ENCODE results near the gene WNK1.
"Not testable (repeated sequence)": the region's sequence is repeated elsewhere in the genome, so short reads cannot be mapped to it uniquely, and the experiment has no call there.

WNK1 gene

GRCh38 chr12:779745-780734 lies 27.7 kb downstream of the WNK1 start:
- DNase-seq, result no peak

DNA sequence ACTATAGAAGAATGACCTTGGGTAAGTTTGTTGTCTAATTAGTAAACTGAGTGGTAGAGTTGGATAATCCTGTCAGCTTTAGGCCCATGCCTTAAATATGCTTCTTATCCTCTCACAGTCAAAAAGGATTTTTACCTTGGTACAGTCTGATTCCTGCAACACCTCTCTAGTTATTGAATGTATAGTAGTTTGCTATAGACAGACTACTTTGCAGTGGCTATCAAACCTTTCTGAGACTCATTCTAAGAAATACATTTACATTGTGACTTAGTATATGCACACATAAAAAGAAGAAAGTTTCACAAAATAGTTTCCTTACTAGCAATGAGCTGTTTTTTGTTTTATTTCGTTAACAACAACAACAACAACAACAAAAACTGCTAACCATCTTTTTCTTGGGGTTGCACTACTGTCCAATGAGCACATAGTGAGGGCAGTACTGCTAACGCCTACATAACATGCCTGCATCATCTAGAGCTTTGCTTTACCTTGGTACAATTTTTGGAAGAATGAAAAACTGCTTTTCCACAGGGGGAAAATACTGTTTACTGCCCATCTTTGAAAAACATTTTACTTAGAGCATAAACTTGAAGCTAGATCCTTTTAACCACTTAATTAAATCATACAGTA lies 28.5 kb downstream of the WNK1 start:
- no peak for DNase-seq

GRCh38 chr12:785706-786105 lies 33.3 kb downstream of the WNK1 start:
- no peak for DNase-seq

- no peak for DNase-seq
Observed at GRCh38 chr12:788288-788687, 35.9 kb downstream of the WNK1 start.

- DNase-seq, result not testable (repeated sequence)
Observed at GRCh38 chr12:788762-789161, 36.4 kb downstream of the WNK1 start.

DNA sequence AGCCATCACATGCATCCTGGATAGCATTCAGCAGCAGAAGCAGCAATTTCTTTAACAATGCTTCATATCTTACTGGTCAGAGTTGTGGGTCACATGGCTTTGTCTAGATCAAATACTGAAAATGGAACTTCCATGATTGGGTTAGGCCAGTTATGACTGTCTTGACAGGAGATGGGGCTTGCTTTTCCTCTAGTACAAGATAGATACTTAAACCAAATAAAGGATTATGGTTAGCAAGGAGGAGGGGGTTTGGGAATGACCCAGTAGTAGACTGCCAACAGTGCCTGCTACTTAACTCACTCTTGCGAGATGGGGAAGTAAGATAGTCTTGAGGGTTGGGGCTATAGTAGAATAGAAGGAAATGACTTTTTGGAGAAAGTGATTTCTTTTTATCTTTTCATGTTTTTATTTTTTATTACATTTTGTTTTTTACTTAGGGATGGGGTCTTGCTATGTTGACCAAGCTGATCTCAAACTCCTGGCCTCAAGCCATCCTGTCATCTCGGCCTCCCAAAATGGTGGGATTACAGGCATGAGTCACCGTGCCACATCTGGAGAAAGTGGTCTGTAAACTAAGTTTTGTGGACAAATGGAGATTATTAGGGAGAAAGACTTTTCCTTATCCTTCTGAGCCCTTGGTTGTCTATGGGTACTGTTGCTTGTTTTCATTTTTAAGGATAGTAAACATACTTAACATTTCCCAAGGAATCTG lies 37.6 kb downstream of the WNK1 start:
- DNase-seq, result no peak

GRCh38 chr12:790608-791007 lies 38.2 kb downstream of the WNK1 start:
- no peak for DNase-seq

- DNase-seq, result no peak
Observed at GRCh38 chr12:793037-793436, 40.7 kb downstream of the WNK1 start.

- DNase-seq, result no peak
Observed at GRCh38 chr12:793711-794110, 41.3 kb downstream of the WNK1 start.

DNA sequence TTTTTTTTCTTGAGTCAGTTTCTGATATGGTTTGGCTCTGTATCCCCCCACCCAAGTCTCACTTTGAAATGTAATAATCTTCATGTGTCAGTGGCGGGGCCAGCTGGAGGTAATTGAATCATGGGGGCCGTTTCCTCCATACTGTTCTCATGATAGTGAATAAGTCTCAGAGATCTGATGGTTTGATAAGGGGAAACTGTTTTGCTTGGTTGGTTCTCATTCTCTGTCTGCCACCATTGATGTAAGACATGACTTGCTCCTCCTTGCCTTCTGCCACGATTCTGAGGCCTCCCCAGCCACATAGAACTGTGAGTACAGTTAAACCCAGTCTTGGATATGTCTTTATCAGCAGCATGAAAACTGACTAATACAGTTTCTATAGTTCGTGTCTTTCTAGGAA lies 42.9 kb downstream of the WNK1 start:
- DNase-seq, result peak; percentile 77

DNA sequence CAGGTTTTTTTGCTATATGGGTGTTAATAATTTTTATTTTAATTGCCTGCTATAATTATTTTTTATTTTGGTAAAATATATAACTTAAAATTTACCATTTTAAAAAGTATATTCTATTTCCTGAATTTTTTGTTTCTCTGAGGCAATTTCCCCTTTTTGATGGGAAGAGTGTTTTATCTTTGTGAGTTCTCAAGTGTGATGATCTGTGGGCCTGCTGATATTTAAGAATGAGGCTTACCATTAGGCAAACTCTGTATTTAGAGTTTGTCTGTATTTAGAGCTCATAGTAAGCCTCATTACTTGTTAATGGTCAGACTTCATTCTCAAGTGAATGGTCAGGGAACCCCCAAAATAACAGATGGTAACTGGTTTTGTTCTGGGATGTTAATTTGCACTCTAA lies 48.0 kb downstream of the WNK1 start:
- no peak for DNase-seq

DNA sequence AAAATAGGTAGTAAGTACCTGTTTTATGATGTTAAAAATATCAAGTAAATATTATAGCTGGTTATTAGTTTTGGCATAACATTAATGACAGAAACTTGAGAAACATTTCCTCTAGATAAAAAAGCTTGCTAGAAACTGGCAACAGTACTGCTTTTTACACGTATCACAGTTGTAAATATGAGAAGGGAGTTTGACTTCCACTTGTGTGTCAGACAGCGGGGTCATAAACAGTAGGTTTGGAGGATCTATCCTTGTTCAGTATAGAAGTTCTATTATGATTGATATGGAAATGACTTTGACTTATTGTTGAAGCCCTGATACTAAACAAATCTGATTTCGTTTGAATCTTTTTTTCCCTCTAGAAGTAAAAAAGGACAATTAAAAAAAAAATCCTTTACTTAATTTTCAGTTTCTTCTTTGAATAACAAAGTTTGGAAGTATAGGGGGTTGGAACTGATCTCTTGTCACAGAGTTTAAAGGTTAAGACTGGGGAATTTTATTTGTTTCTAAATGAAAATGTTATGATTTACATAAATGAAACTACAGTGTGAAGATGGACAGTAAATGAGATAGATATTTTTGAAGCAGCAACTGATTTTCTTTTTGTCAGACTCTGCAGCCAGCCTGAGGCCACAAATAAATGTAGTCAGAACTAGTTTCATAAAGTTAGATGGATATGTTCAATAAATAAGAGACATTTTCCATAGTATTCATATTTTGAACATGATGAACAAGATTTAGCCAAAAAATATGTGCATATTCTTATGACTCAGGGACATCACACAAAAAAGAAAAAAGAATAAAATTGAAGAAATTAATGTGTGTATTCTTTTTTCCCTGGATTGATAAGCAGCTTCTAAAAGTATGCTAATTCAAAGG lies 50.1 kb downstream of the WNK1 start:
- no peak for DNase-seq

DNA sequence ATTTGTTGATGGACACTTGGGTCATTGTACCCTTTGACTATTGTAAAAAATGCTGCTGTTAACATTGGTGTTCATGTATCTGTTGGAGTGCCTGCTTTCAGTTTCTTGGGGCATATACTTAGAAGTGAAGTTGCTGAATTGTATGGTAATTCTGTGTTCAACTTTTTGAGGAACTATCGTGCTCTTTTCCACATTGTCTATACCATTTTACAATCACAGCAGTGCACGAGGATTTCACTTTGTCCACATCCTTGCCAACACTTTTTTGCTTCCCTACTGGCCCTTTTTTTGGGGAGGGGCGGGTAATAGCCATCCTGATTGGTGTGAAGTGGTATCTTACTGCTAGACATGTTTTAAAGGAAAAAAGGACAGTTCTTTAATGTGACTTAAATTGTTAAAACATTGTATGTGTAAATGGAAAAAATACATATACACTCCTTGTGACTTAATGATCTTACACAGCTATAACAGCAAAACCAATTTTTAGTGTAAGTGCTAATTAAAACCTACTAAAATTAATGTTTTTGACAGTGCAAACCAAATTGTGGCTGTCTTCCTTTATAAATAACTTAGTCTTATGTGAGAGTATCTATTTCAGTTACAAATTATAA lies 52.7 kb downstream of the WNK1 start:
- no peak for DNase-seq

DNA sequence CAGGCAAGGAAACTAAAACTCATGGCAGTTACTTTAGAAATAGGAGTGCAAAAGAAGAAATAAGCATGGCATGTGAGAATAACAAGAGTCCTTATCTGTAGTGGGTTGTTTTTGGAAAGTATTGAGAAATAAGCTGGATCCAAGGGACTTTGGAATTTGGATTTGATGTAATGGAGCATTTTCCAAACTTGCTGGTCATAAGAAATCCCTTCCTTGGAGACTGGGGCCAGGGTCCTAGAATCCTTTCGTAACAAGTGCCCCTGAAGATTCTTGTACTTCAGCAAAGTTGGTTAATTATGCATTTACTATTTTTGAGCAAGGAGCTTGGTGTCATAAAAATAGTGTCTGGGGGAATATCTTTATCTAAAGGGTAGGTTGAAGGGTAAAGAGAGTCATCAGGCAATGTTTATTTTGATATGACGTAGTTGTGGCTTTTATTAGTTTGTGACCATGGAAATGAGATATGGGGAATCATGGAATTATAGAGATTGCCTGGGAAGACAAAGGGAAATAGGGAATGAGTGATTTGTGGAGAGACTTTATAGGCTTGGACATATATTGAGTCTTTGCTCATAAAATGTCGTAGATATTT lies 53.9 kb downstream of the WNK1 start:
- no peak for DNase-seq

- DNase-seq, result no peak
Observed at GRCh38 chr12:807041-807735, 54.8 kb downstream of the WNK1 start.

DNA sequence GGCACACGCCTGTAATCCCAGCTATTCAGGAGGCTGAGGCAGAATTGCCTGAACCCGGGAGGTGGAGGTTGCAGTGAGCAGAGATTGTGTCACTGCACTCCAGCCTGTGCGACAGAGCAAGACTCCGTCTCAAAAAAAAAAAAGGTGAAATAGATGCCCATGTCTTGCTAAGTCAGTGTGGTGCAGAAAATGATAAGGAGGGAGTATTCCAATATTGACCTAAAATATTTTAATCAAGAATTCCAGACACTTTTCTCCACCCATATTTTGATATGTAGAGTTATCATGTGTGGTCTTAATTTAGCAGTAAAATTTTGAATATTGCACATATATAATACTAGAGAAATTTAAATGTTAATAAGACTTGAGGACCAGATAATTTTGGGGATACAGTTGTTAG lies 57.7 kb downstream of the WNK1 start:
- no peak for DNase-seq

DNA sequence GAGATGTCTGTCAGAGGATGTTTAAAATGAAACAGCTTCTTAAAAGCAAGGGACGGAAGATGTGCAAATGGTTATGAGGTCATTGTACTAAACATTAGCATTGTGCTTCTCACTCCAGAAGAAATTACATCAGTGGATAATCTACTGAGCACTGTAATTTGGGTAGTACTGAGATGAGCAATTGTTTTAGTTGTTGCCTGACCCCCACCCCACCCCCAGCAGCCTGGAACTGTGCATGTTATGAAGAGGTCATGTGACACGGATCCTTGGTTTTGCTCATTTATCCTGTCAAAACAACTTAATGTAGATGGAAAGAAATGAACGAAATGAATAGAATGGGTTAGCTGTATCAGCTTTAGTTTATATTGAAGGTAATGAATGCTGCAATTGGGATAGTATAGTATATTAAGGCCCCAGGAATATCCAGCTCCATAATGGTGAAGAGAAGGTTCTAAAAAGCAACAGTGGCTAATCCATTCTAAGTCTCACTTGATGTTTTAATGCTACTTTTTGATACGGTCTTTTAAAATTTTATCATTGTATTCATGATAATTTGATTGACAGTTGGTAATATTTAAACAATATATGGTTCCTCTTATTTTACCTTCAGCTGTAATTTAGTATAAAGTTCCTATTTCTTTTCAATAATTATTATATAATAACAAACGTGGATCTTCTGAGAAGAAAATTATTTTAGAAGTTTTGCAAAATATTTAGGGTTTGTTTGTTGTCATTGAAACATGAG lies 58.5 kb downstream of the WNK1 start:
- peak; percentile 68 for DNase-seq

- DNase-seq, result no peak
Observed at GRCh38 chr12:812950-813349, 60.6 kb downstream of the WNK1 start.

DNA sequence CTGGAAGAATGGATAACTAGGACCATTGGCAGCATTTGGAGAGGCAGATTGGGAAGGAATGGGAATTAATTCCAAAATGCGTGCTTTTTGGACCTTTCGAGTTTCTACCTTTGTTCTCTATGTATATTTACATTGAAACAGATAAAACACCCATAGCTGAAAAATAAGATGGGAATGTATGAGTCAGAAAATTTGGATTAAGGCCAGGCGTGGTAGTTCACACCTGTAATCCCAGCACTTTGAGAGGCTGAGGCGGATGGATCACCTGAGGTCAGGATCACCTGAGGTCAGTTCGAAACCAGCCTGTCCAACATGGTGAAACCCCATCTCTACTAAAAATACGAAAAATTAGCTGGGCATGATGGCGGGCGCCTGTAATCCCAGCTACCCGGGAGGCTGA lies 65.1 kb downstream of the WNK1 start:
- DNase-seq, result not testable (repeated sequence)

DNA sequence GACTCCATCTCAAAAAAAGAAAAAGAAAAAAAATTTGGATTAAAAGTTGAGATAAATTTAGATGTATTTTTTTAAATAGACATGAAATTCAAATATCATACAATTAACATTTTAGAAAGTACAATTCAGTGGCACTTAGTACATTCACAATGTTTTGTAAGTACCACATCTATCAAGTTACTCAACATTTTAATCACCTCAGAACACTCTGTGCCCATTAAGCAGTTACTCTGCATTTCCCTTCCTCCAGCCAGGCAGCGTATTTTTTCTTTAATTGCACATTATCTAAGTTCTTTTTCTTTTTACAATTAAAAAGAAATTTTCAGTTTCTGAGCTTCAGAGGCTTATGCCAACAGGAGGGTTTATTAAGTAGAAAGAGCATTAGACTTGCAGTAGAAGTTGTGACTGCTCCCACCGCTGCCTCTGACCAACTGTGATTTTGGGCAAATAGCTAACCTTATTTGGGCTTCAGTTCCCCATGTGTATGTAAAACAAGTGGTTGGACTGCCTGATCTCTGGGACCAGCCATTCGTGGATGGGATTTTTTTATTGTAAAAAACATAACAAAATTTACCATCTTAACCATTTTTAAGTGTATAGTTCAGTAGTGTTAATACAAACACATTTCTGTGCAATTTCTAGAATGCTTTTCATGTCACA lies 65.7 kb downstream of the WNK1 start:
- no peak for DNase-seq
